ENCODE data around the gene MAG.
"Not testable (repeated sequence)": the region's sequence is repeated elsewhere in the genome, so short reads cannot be mapped to it uniquely, and the experiment has no call there.

The MAG gene

GRCh38 chr19:35358834-35359233 is 66.9 kb downstream of the MAG start:
- DNase-seq (ENCODE audit: low read depth in 3 of 3), result not testable (repeated sequence)

GRCh38 chr19:35359395-35359794 is 67.4 kb downstream of the MAG start:
- DNase-seq (ENCODE audit: low read depth in 3 of 3), result not testable (repeated sequence)

- DNase-seq (ENCODE audit: low read depth in 3 of 3), result not testable (repeated sequence)
Observed at GRCh38 chr19:35360081-35360480, 68.1 kb downstream of the MAG start.

DNA sequence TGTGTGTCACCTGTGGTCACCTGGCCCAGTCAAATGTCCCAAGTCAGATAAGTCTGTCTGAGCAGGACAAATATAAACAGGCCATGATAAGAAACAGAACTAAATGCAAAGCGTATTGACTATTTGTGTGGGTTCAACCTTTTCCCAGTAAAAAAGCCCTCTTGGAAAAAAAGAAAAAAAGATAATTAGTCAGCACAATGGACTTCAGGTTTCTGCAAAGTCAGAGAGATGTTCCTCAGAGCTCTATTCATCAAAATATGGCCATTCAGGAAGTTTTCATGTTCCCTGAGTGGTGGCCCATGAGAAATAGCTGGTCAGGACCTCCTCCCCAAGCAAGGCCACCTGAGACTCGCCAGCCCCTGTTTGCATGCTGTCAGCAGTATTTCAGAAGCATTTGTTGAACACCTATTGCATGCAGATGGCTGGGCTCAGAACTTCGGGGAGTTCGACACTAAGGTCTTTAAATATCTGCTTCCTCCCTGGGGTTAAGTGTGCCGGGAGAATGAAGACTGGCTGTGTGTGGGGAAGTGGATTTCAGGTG is 69.0 kb downstream of the MAG start:
- no peak for DNase-seq (ENCODE audit: low read depth in 3 of 3)

GRCh38 chr19:35362261-35363000 is 70.5 kb downstream of the MAG start:
- DNase-seq (ENCODE audit: low read depth in 3 of 3), result no peak

DNA sequence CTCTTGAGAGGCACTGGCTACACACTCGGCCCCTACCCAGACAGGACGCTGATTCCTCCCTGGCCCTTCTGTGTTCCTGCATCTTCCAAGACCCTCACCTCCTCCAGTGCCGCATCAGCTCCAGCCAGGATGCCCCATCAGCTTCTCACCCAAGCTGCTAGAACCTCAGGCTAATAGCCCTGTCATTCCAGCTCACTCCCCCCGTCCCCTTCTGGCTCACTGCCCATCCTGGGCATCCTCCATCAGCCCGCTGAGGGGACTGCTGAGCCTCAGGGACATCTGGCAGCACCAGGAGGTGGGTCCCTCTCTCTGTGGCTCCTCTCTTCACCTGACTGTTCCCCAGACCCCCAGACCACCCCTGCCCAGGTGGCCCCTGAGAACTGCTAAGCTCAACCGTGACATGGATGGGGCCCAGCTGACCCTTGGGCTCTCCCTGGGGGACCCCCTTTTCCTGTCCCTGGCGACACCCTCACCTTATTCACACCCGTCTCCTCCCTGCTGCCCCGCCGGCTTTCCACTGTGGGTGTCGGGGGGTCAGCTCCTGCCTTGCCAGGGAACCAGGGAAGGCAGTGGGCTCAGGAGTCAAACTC is 71.1 kb downstream of the MAG start:
- DNase-seq (ENCODE audit: low read depth in 3 of 3), result no peak

Data from stimulated activated CD4-positive, alpha-beta T cell treated with anti-CD3 and anti-CD28 coated beads, TNF-alpha, amount 100 ng/mL, for 4 hours (primary cell).